Neural cell (in vitro differentiated cells): ENCODE measurements around the gene GNLY.

Experiments
- CTCF ChIP-seq: fragments of 450-650 bp; IDR thresholded peaks from 2 replicates; pipeline ENCODE4 v1.5.1; 2014; ENCODE audit warnings: antibody characterized with exemption, mild to moderate bottlenecking, moderate library complexity; ENCODE audit not compliant: poor library complexity, severe bottlenecking
- EP300 ChIP-seq: fragments of 450-650 bp; conservative IDR thresholded peaks from 2 replicates; pipeline ENCODE4 v1.6.1; 2014; ENCODE audit warnings: antibody characterized with exemption, mild to moderate bottlenecking, moderate library complexity; ENCODE audit not compliant: poor library complexity, severe bottlenecking
- EZH2 ChIP-seq: fragments of 200-600, 300-800 bp; shearing (Covaris generic), sonication (generic); IDR thresholded peaks from 2 replicates; pipeline ENCODE4 v1.6.1; 2014; ENCODE audit warnings: antibody characterized with exemption, low read length, borderline replicate concordance, mild to moderate bottlenecking; ENCODE audit not compliant: insufficient read depth, poor library complexity, severe bottlenecking
- MXI1 ChIP-seq: fragments of 450-650 bp; conservative IDR thresholded peaks from 2 replicates; pipeline ENCODE4 v1.6.1; 2014; ENCODE audit warnings: antibody characterized with exemption, mild to moderate bottlenecking; ENCODE audit not compliant: poor library complexity, severe bottlenecking
- REST ChIP-seq: IDR thresholded peaks from 2 replicates; pipeline ENCODE4 v1.6.1; 2012; ENCODE audit warnings: borderline replicate concordance
- SMC3 ChIP-seq: fragments of 450-650 bp; conservative IDR thresholded peaks from 2 replicates; pipeline ENCODE4 v1.6.1; 2014; ENCODE audit warnings: antibody characterized with exemption, mild to moderate bottlenecking, moderate library complexity; ENCODE audit not compliant: poor library complexity

- TF ChIP-seq CTCF (no peak), SMC3 (no peak), EP300 (no peak), MXI1 (no peak), REST (no peak), EZH2 (no peak)
Measured at GRCh38 chr2:85718885-85719492, 24.8 kb downstream of the GNLY start.
